ENCODE results near the gene GSTK1. TPM values are rescaled to one million over a fixed set of nuclear protein-coding genes. Genes with fewer than 3 reads are reported as not detected.
"Not testable (repeated sequence)": the region's sequence is repeated elsewhere in the genome, so short reads cannot be mapped to it uniquely, and the experiment has no call there.

GSTK1 gene
- polyA plus RNA-seq, 1 of the 3 experiments (the other 2 are of a cell fraction): 299 TPM

DNA sequence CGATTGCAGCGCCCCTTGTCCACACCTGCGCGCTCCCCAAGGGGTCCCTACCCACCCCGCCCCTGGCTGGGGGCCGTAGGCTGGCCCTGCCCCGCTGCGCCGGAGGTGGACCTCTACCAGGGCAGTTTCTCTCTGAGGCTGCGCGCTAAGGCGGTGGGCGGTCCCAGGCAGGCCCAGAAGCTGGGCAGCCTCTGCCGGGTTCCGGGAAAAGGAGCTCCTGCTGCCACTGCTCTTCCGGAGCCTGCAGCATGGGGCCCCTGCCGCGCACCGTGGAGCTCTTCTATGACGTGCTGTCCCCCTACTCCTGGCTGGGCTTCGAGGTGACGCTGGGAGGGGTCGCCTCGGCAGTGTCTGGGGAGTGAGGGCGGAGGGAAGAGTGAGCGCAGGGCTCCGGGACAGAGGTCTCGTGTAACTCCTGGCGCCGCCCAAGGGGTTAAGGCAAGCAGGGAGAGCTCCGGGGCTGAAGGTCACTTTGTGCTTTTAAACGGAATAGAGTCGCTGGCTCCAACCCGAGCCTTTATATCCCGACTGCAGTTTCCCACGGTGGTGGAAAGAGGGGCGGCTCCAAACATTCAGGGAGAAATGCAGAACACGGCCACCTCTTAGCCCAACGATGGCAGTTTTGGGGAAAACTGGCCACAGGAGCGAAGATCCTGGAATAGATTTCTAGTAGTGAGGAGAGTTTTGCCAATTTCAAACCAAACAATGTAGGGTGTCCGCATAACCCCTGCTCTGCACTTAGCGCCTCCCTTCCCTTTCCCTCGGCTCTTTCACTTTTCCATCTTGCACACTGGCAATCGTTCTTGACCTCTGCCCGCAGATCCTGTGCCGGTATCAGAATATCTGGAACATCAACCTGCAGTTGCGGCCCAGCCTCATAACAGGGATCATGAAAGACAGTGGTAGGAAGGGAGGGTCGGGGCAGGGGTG lies at the start of gene GSTK1 (continued):
- 0 out of 2 replicates have a peak, but pooled peaks have one; percentile 11 for TF ChIP-seq REST (IDR thresholded peaks at IDR 0.05; ENCODE audit: low read depth, low read length)
- no peak; the same call in 1 of the 2 replicates for TF ChIP-seq NFIC (IDR thresholded peaks at IDR 0.05; ENCODE audit: borderline replicate concordance)
- TF ChIP-seq TCF12 (IDR thresholded peaks at IDR 0.05): no peak; the same call in 1 of the 2 replicates
- TF ChIP-seq EP300 (IDR thresholded peaks at IDR 0.05; ENCODE audit: borderline replicate concordance in 1 of 2, low read depth in 1 of 2, low read length in 1 of 2): no peak
- TF ChIP-seq, protein P1, sequence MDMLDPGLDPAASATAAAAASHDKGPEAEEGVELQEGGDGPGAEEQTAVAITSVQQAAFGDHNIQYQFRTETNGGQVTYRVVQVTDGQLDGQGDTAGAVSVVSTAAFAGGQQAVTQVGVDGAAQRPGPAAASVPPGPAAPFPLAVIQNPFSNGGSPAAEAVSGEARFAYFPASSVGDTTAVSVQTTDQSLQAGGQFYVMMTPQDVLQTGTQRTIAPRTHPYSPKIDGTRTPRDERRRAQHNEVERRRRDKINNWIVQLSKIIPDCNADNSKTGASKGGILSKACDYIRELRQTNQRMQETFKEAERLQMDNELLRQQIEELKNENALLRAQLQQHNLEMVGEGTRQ (IDR thresholded peaks at IDR 0.05; ENCODE audit: borderline replicate concordance, low read depth, low read length): no peak
- TF ChIP-seq GABPA (IDR thresholded peaks at IDR 0.05; ENCODE audit: low read depth): peak; percentile 71
- TF ChIP-seq SIN3A (IDR thresholded peaks at IDR 0.05; ENCODE audit: borderline replicate concordance, low read depth, low read length): peak; percentile 83; the same call in 1 of the 2 replicates
- TF ChIP-seq USF1 (IDR thresholded peaks at IDR 0.05; ENCODE audit: borderline replicate concordance, low read depth): no peak

DNA sequence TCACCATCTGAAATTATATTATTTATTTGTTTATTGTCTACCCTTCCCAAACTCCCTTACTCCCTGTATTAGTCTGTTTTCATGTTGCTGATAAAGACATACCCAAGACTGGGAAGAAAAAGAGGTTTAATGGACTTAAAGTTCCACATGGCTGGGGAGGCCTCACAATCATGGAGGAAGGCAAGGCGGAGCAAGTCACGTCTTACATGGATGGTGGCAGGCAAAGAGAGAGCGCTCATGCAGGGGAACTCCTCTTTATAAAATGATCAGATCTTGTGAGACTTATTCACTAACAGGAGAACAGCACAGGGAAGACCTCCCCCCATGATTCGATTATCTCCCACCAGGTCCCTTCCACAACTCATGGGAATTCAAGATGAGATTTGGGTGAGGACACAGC lies 49.8 kb upstream of the GSTK1 start:
- H3K4me2 ChIP-seq; H3F3A ChIP-seq (replicated peaks; ENCODE audit: insufficient read depth); H3K27ac ChIP-seq (ENCODE audit: low read depth in 2 of 2, low read length in 1 of 2); H3K79me2 ChIP-seq (ENCODE audit: insufficient read depth); POLR2A ChIA-PET; H2AFZ ChIP-seq (ENCODE audit: low read depth); H3K36me3 ChIP-seq (replicated peaks in 1 of 2; ENCODE audit: control insufficient read depth in 1 of 2, insufficient read depth in 2 of 2, low read length in 1 of 2); DNase-seq; H3K9me2 ChIP-seq; H3K9me3 ChIP-seq; H3K9ac ChIP-seq; H3K4me1 ChIP-seq (ENCODE audit: control insufficient read depth in 1 of 2, insufficient read depth in 2 of 2, low read depth in 1 of 2, low read length in 1 of 2); H4K20me1 ChIP-seq (ENCODE audit: insufficient read depth); H3K4me3 ChIP-seq (ENCODE audit: low read depth in 2 of 2, low read length in 1 of 2); H3K27me3 ChIP-seq (ENCODE audit: insufficient read depth): not testable (repeated sequence)
- WGBS (ENCODE audit: low lambda C conversion rate): 48% methylated on average over 4 of the region's 4 CpGs
- CTCF ChIA-PET: interaction anchor here (2.0 to 11.5 kb wide), 3 partner anchors 10 to 678 kb away, joined by 33 to 450 read pairs (median 35); no protein-coding TSS in a partner anchor
